GM12878 (cell line): ENCODE measurements around the gene TVP23C.

ENCODE experiments used
- ATF3 ChIP-seq: IDR thresholded peaks from 2 replicates; pipeline ENCODE4 v1.6.1; 2011; ENCODE audit warnings: low read depth, mild to moderate bottlenecking, low read length, moderate library complexity, borderline replicate concordance; ENCODE audit errors: extremely low read depth
- CTCF ChIP-seq, 3 experiments: IDR thresholded peaks in 2 of 3; conservative IDR thresholded peaks in 1 of 3; 2 replicates each; pipeline ENCODE4 v1.5.1; 2011; ENCODE audit warnings: low read depth in 3 of 3, low read length in 3 of 3, mild to moderate bottlenecking in 3 of 3, control low read depth in 2 of 3, moderate library complexity in 2 of 3, inconsistent platforms in 1 of 3, mixed read lengths in 1 of 3; ENCODE audit not compliant: control insufficient read depth in 2 of 3, insufficient read depth in 1 of 3; ENCODE audit errors: extremely low read depth in 1 of 3
- EGR1 ChIP-seq, 2 experiments: IDR thresholded peaks; 1 replicate in 1 of 2; 2 replicates in 1 of 2; pipeline ENCODE4 v1.6.1; 2011 to 2012; ENCODE audit warnings: low read depth in 2 of 2, low read length in 2 of 2, borderline replicate concordance in 1 of 2, mild to moderate bottlenecking in 1 of 2, moderate library complexity in 1 of 2
- EP300 ChIP-seq, 2 experiments: fragments of 150-350 bp in 1 of 2; IDR thresholded peaks; 2 replicates each; pipeline ENCODE4 v1.6.1; 2011 to 2012; ENCODE audit warnings: low read depth in 2 of 2, low read length in 2 of 2, borderline replicate concordance in 1 of 2, improper control_type of control experiment in 1 of 2, inconsistent platforms in 1 of 2; ENCODE audit not compliant: control insufficient read depth in 1 of 2
- FOS ChIP-seq: IDR thresholded peaks from 3 replicates; pipeline ENCODE4 v1.6.1; 2011; ENCODE audit warnings: borderline replicate concordance; ENCODE audit not compliant: insufficient read length; ENCODE audit errors: extremely low read depth
- FOXK2 ChIP-seq: fragments of 450-650 bp; IDR thresholded peaks from 2 replicates; pipeline ENCODE4 v1.6.1; 2017; ENCODE audit warnings: mild to moderate bottlenecking, moderate library complexity
- POLR2AphosphoS2 ChIP-seq: IDR thresholded peaks from 2 replicates; pipeline ENCODE4 v1.6.1; 2011; ENCODE audit warnings: low read depth, mild to moderate bottlenecking, low read length, improper control_type of control experiment, moderate library complexity
- SIX5 ChIP-seq: IDR thresholded peaks from 2 replicates; pipeline ENCODE4 v1.6.1; 2011; ENCODE audit warnings: mild to moderate bottlenecking, low read depth, low read length, moderate library complexity; ENCODE audit not compliant: severe bottlenecking
- SP1 ChIP-seq: IDR thresholded peaks from one replicate; pipeline ENCODE4 v1.6.1; 2011; ENCODE audit warnings: low read depth, low read length
- SREBF2 ChIP-seq: IDR thresholded peaks from 2 replicates; pipeline ENCODE4 v1.6.1; 2012; ENCODE audit warnings: mild to moderate bottlenecking, low read length
- TBL1XR1 ChIP-seq: IDR thresholded peaks from 2 replicates; pipeline ENCODE4 v1.6.1; 2012; ENCODE audit warnings: low read depth, low read length, improper control_type of control experiment
- YY1 ChIP-seq: IDR thresholded peaks from 2 replicates; pipeline ENCODE4 v1.6.1; 2011; ENCODE audit warnings: low read depth, mild to moderate bottlenecking, low read length
- TF ChIP-seq, protein P1 (sequence below): fragments of 450-650 bp; IDR thresholded peaks from 2 replicates; pipeline ENCODE4 v1.6.1; 2018; ENCODE audit warnings: borderline replicate concordance, mild to moderate bottlenecking; ENCODE audit not compliant: partially characterized antibody
- TF ChIP-seq, protein P2 (sequence below): IDR thresholded peaks from 2 replicates; pipeline ENCODE4 v1.6.1; 2012; ENCODE audit warnings: mild to moderate bottlenecking, low read depth, low read length

DNA sequence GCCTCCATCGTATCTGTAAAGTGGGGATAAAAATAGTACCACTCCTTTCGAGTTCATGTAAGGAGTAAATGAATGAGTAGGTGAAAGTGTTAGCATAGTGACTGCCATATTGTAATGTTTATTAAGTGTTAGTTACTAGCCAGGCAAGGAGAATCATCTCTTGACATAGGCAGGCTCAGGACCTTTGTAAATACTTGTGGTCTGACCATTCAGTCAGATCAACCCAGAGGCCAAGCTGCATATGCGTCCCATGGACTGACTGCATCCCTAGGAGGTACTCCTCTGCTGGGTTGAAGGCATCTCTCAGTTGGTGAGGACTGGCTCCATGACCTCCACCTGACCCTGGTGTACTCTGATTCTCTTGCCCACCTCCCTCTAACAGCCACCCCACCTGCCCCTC is 55.4 kb downstream of the TVP23C start:
- TF ChIP-seq EGR1 (IDR thresholded peaks at IDR 0.05; ENCODE audit: borderline replicate concordance in 1 of 2, low read depth in 2 of 2, low read length in 2 of 2) = no peak
- TF ChIP-seq TBL1XR1 = no peak
- no peak for TF ChIP-seq ATF3
- no peak for TF ChIP-seq SP1
- no peak for TF ChIP-seq CTCF (IDR thresholded peaks at IDR 0.05 in 2 of 3, conservative IDR thresholded peaks at IDR 0.05 in 1 of 3; ENCODE audit: control insufficient read depth in 2 of 3, extremely low read depth in 1 of 3, insufficient read depth in 1 of 3, low read depth in 3 of 3, low read length in 3 of 3)
- no peak for TF ChIP-seq SREBF2
- TF ChIP-seq SIX5 = no peak
- TF ChIP-seq EP300 (IDR thresholded peaks at IDR 0.05; ENCODE audit: borderline replicate concordance in 1 of 2, control insufficient read depth in 1 of 2, low read depth in 2 of 2, low read length in 2 of 2) = no peak
- TF ChIP-seq FOXK2 = no peak
- TF ChIP-seq YY1 = no peak
- no peak for TF ChIP-seq POLR2AphosphoS2
- no peak for TF ChIP-seq FOS
- TF ChIP-seq, protein P1, sequence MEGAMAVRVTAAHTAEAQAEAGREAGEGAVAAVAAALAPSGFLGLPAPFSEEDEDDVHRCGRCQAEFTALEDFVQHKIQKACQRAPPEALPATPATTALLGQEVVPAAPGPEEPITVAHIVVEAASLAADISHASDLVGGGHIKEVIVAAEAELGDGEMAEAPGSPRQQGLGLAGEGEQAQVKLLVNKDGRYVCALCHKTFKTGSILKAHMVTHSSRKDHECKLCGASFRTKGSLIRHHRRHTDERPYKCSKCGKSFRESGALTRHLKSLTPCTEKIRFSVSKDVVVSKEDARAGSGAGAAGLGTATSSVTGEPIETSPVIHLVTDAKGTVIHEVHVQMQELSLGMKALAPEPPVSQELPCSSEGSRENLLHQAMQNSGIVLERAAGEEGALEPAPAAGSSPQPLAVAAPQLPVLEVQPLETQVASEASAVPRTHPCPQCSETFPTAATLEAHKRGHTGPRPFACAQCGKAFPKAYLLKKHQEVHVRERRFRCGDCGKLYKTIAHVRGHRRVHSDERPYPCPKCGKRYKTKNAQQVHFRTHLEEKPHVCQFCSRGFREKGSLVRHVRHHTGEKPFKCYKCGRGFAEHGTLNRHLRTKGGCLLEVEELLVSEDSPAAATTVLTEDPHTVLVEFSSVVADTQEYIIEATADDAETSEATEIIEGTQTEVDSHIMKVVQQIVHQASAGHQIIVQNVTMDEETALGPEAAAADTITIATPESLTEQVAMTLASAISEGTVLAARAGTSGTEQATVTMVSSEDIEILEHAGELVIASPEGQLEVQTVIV = no peak
- TF ChIP-seq, protein P2, sequence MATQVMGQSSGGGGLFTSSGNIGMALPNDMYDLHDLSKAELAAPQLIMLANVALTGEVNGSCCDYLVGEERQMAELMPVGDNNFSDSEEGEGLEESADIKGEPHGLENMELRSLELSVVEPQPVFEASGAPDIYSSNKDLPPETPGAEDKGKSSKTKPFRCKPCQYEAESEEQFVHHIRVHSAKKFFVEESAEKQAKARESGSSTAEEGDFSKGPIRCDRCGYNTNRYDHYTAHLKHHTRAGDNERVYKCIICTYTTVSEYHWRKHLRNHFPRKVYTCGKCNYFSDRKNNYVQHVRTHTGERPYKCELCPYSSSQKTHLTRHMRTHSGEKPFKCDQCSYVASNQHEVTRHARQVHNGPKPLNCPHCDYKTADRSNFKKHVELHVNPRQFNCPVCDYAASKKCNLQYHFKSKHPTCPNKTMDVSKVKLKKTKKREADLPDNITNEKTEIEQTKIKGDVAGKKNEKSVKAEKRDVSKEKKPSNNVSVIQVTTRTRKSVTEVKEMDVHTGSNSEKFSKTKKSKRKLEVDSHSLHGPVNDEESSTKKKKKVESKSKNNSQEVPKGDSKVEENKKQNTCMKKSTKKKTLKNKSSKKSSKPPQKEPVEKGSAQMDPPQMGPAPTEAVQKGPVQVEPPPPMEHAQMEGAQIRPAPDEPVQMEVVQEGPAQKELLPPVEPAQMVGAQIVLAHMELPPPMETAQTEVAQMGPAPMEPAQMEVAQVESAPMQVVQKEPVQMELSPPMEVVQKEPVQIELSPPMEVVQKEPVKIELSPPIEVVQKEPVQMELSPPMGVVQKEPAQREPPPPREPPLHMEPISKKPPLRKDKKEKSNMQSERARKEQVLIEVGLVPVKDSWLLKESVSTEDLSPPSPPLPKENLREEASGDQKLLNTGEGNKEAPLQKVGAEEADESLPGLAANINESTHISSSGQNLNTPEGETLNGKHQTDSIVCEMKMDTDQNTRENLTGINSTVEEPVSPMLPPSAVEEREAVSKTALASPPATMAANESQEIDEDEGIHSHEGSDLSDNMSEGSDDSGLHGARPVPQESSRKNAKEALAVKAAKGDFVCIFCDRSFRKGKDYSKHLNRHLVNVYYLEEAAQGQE = no peak
